ENCODE data around the gene SLC4A3.

Gene SLC4A3

GRCh38 chr2:219684721-219685689 lies 57.6 kb downstream of the SLC4A3 start:
- FAIRE-seq: no peak

GRCh38 chr2:219687272-219687671 lies 59.8 kb downstream of the SLC4A3 start:
- FAIRE-seq: no peak

- no peak for FAIRE-seq
Measured at GRCh38 chr2:219687882-219688559, 60.6 kb downstream of the SLC4A3 start.

GRCh38 chr2:219688560-219689445 lies 61.4 kb downstream of the SLC4A3 start:
- peak; percentile 48 for FAIRE-seq

GRCh38 chr2:219689676-219690628 lies 62.5 kb downstream of the SLC4A3 start:
- peak; percentile 95 for FAIRE-seq

GRCh38 chr2:219691571-219691970 lies 64.1 kb downstream of the SLC4A3 start:
- FAIRE-seq: no peak

Data from endometrium (tissue), 2 donors.